Panc1 (cell line): Measurements from ENCODE around the gene MDFIC2. TPM values are rescaled to one million over a fixed set of nuclear protein-coding genes. Genes with fewer than 3 reads are reported as not detected.

Source experiments
- ATAC-seq: fragments of 200-7000 bp; cut with Tn5 transposase; 2 replicates; pipeline ENCODE4 v1.9.1; 2020; ENCODE audit warnings: mild to moderate bottlenecking, moderate library complexity
- Bru-seq: library from RNA; stranded (reverse); fragments of 400-500 nt; gene quantifications from one replicate; lab custom pipeline; 2021; lab: Mats Ljungman, UMichigan
- BruChase-seq, 2 experiments: library from RNA; stranded (reverse); fragments of 400-500 nt; gene quantifications; one replicate each; lab custom pipeline; 2021; lab: Mats Ljungman, UMichigan
- BruUV-seq: library from RNA; stranded (reverse); fragments of 400-500 nt; replicated peaks from 2 replicates; lab custom pipeline; 2021; lab: Mats Ljungman, UMichigan
- CTCF ChIA-PET: fragments of 300-600 bp; sonication (Branson Sonifier 250); formaldehyde crosslinking; loops from one replicate; lab custom pipeline; 2022; ENCODE audit warnings: antibody characterized with exemption; lab: Charles Lee
- POLR2A ChIA-PET: fragments of 300-600 bp; sonication (Branson Sonifier 250); formaldehyde crosslinking; loops from one replicate; lab custom pipeline; 2022; ENCODE audit warnings: antibody characterized with exemption; lab: Charles Lee
- DNase-seq: peaks from one replicate; pipeline ENCODE4 v3.0.0-alpha.2; 2010; ENCODE audit warnings: low read depth, low spot score
- H3K27ac ChIP-seq: 2 replicates; pipeline ENCODE4 v1.5.1; 2011; ENCODE audit warnings: mild to moderate bottlenecking, low read length, inconsistent platforms
- H3K27me3 ChIP-seq: fragments of 200-500 bp; sonication (Bioruptor generic); 2 replicates; pipeline ENCODE4 v1.6.0; 2014; ENCODE audit warnings: low read length, inconsistent platforms; ENCODE audit not compliant: control insufficient read depth, insufficient read depth
- H3K36me3 ChIP-seq: fragments of 200-500 bp; sonication (Bioruptor generic); 2 replicates; pipeline ENCODE4 v1.5.1; 2014; ENCODE audit warnings: inconsistent platforms, mild to moderate bottlenecking, low read length, moderate library complexity; ENCODE audit not compliant: control insufficient read depth, insufficient read depth
- H3K4me1 ChIP-seq: 2 replicates; pipeline ENCODE4 v1.5.1; 2011; ENCODE audit warnings: inconsistent platforms, mild to moderate bottlenecking, low read length, moderate library complexity; ENCODE audit not compliant: control insufficient read depth, insufficient read depth
- H3K4me3 ChIP-seq, 2 experiments: 2 replicates each; pipeline ENCODE4 v1.5.1; 2011 to 2012; ENCODE audit warnings: low read depth in 2 of 2, low read length in 2 of 2, mild to moderate bottlenecking in 2 of 2, inconsistent platforms in 1 of 2, moderate library complexity in 1 of 2
- H3K9me3 ChIP-seq: fragments of 200-500 bp; sonication (Bioruptor generic); 2 replicates; pipeline ENCODE4 v1.5.1; 2014; ENCODE audit warnings: low read depth, mild to moderate bottlenecking, inconsistent platforms, low read length, moderate library complexity; ENCODE audit not compliant: control insufficient read depth, insufficient read depth
- CTCF ChIP-seq: fragments of 450-650 bp; IDR thresholded peaks from 2 replicates; pipeline ENCODE4 v1.5.1; 2017; ENCODE audit warnings: mild to moderate bottlenecking
- POLR2AphosphoS5 ChIP-seq: IDR thresholded peaks from 2 replicates; pipeline ENCODE4 v1.6.1; 2012; ENCODE audit warnings: mild to moderate bottlenecking, low read depth, low read length, moderate library complexity
- REST ChIP-seq, 2 experiments: IDR thresholded peaks; 2 replicates each; pipeline ENCODE4 v1.6.1; 2011 to 2012; ENCODE audit warnings: low read depth in 2 of 2, control low read depth in 1 of 2, low read length in 1 of 2, mild to moderate bottlenecking in 1 of 2, moderate library complexity in 1 of 2; ENCODE audit not compliant: insufficient read depth in 1 of 2
- SIN3A ChIP-seq: IDR thresholded peaks from 2 replicates; pipeline ENCODE4 v1.6.1; 2012; ENCODE audit warnings: low read depth, mild to moderate bottlenecking, low read length, moderate library complexity, borderline replicate concordance; ENCODE audit not compliant: insufficient read depth
- TCF7L2 ChIP-seq: IDR thresholded peaks from 2 replicates; pipeline ENCODE4 v1.6.1; 2011; ENCODE audit warnings: mild to moderate bottlenecking, low read depth, low read length, inconsistent platforms
- in situ Hi-C: cut with HindIII; loops from 2 replicates; pipeline ENCODE4 v1.10.0; 2016; ENCODE audit warnings: low sequenced_read_pairs, low pct_unique_long_range_greater_than_20kb
- intact Hi-C: fragments of 100-400 bp; cut with micrococcal nuclease; formaldehyde crosslinking; loops from one replicate; pipeline ENCODE4 v1.10.0; 2022; ENCODE audit not compliant: unreplicated experiment
- long read RNA-seq: library from polyadenylated mRNA; unstranded; transcript quantifications from one replicate; pipeline ENCODE4 v2.0.0, GENCODE V29; 2021; ENCODE audit not compliant: unreplicated experiment
- polyA plus RNA-seq: library from polyadenylated mRNA; unstranded; fragments of >200 nt; gene quantifications from one replicate; pipeline ENCODE4 v1.2.1, GENCODE V29; 2012; ENCODE audit warnings: missing spikeins; ENCODE audit not compliant: insufficient read length
- total RNA-seq: library from RNA; stranded (reverse); gene quantifications from one replicate; pipeline ENCODE4 v1.2.1, GENCODE V29; 2021; ENCODE audit not compliant: unreplicated experiment

Gene MDFIC2
- total RNA-seq = not detected
- polyA plus RNA-seq = not detected
- percentile 1 among the genes with signal in this experiment for Bru-seq, nascent RNA
- percentile 1 among the genes with signal in this experiment for BruChase-seq, experiment 1, labeled RNA remaining after a 2-hour chase
- not detected for BruChase-seq, experiment 2, labeled RNA remaining after a 6-hour chase
- long read RNA-seq = 0 reads

GRCh38 chr3:70312336-70312735 lies at the start of gene MDFIC2:
TSS of gene MDFIC2 (minus strand) at chr3:70312638. CDS start at chr3:70311973, 665 bp downstream.
- no peak within 1 kb of the TSS for H3K4me3 ChIP-seq
- ChIA-PET POLR2A (no interaction called here), CTCF (no interaction called here)
- no peaks in the 10 kb centered on the region for H3K36me3 ChIP-seq
- no peaks in the 10 kb centered on the region for H3K9me3 ChIP-seq
- intact Hi-C loops (no loop called here), in situ Hi-C loops (no loop called here)
- H3K27ac ChIP-seq = no peak within 1 kb of the TSS
- DNase-seq (no peak), ATAC-seq (no peak)
- H3K27me3 ChIP-seq = no peaks in the 10 kb centered on the region
- BruUV-seq = no TSS peak
- no peaks in the 10 kb centered on the region for H3K4me1 ChIP-seq
- no peak for TF ChIP-seq REST (IDR thresholded peaks at IDR 0.05; ENCODE audit: insufficient read depth in 1 of 2, low read depth in 2 of 2, low read length in 1 of 2)

GRCh38 chr3:70360979-70361760 lies 48.7 kb upstream of the MDFIC2 start:
- in situ Hi-C loops = no loop called here
- no peak for ATAC-seq
- no TSS peak for BruUV-seq
- Histone ChIP-seq H3K9me3 (no peaks in the 10 kb centered on the region), H3K36me3 (no peaks in the 10 kb centered on the region), H3K4me1 (no peaks in the 10 kb centered on the region), H3K4me3 (no peak overlapping the region), H3K27ac (no peak overlapping the region), H3K27me3 (no peaks in the 10 kb centered on the region)
- intact Hi-C loops = no loop called here
- TF ChIP-seq CTCF (no peak), REST (IDR thresholded peaks at IDR 0.05; ENCODE audit: insufficient read depth in 1 of 2, low read depth in 2 of 2, low read length in 1 of 2) (no peak), SIN3A (no peak), TCF7L2 (no peak), POLR2AphosphoS5 (no peak)
- ChIA-PET POLR2A (no interaction called here), CTCF (no interaction called here)
- DNase-seq = no peak
